CD14-positive monocyte (primary cell): Measurements from ENCODE around the gene HECTD1. TPM values are rescaled to one million over a fixed set of nuclear protein-coding genes. Genes with fewer than 3 reads are reported as not detected.

Experiments used
- DNase-seq, 3 donors: peaks; one replicate each; pipeline ENCODE4 v3.0.0-alpha.2; 2011 to 2022
- H2AFZ ChIP-seq: 2 replicates; pipeline ENCODE4 v1.6.0; 2012; ENCODE audit warnings: mild to moderate bottlenecking, low read depth, low read length, inconsistent platforms; ENCODE audit not compliant: insufficient read depth, poor library complexity, severe bottlenecking
- H3K27ac ChIP-seq, 2 donors: 1 replicate in 1 of 2; 2 replicates in 1 of 2; pipeline ENCODE4 v1.5.1; 2012 to 2013; ENCODE audit warnings: low read length in 2 of 2, control low read depth in 1 of 2, inconsistent platforms in 1 of 2, low read depth in 1 of 2, mild to moderate bottlenecking in 1 of 2
- H3K27me3 ChIP-seq, 2 donors: one replicate each; pipeline versions ENCODE4 v1.6.0 to v1.6.1; 2011 to 2013; ENCODE audit warnings: low read length in 2 of 2; ENCODE audit not compliant: control insufficient read depth in 2 of 2, insufficient read depth in 2 of 2
- H3K36me3 ChIP-seq, 2 donors: replicated peaks in 1 of 2; 1 replicate in 1 of 2; 2 replicates in 1 of 2; pipeline versions ENCODE4 v1.5.1 to v1.6.1; 2012 to 2013; ENCODE audit warnings: low read length in 2 of 2, control low read depth in 1 of 2, inconsistent platforms in 1 of 2, mild to moderate bottlenecking in 1 of 2; ENCODE audit not compliant: insufficient read depth in 2 of 2, control insufficient read depth in 1 of 2
- H3K4me1 ChIP-seq, 2 donors: 1 replicate in 1 of 2; 2 replicates in 1 of 2; pipeline versions ENCODE4 v1.5.1 to v1.6.1; 2012 to 2013; ENCODE audit warnings: low read length in 2 of 2, control low read depth in 1 of 2, inconsistent platforms in 1 of 2, mild to moderate bottlenecking in 1 of 2, moderate library complexity in 1 of 2; ENCODE audit not compliant: insufficient read depth in 2 of 2, control insufficient read depth in 1 of 2
- H3K4me2 ChIP-seq: replicated peaks from 2 replicates; pipeline ENCODE3; 2012; ENCODE audit warnings: low read length, moderate library complexity, mild to moderate bottlenecking; ENCODE audit not compliant: poor library complexity, severe bottlenecking; ENCODE audit errors: extremely low read depth
- H3K4me3 ChIP-seq, 3 experiments: fragments of 200-600 bp in 1 of 3; sonication (generic) in 1 of 3; replicated peaks in 1 of 3; 1 replicate in 2 of 3; 2 replicates in 1 of 3; pipeline ENCODE4 v1.5.1; 2011 to 2013; ENCODE audit warnings: low read length in 3 of 3, mild to moderate bottlenecking in 3 of 3, control low read depth in 2 of 3, low read depth in 2 of 3, inconsistent platforms in 1 of 3, moderate library complexity in 1 of 3
- H3K79me2 ChIP-seq: 2 replicates; pipeline ENCODE4 v1.6.0; 2012; ENCODE audit warnings: mild to moderate bottlenecking, control low read depth, inconsistent platforms, low read length, moderate library complexity; ENCODE audit not compliant: insufficient read depth
- H3K9ac ChIP-seq: 2 replicates; pipeline ENCODE4 v1.6.0; 2017; ENCODE audit warnings: low read length, mild to moderate bottlenecking; ENCODE audit not compliant: insufficient read depth, poor library complexity, severe bottlenecking
- H3K9me3 ChIP-seq, 2 donors: replicated peaks in 1 of 2; 1 replicate in 1 of 2; 2 replicates in 1 of 2; pipeline versions ENCODE4 v1.5.1 to v1.6.1; 2012 to 2013; ENCODE audit warnings: low read length in 2 of 2, control low read depth in 1 of 2; ENCODE audit not compliant: control insufficient read depth in 1 of 2, insufficient read depth in 1 of 2
- H4K20me1 ChIP-seq: 2 replicates; pipeline ENCODE4 v1.6.0; 2012; ENCODE audit warnings: mild to moderate bottlenecking, low read length, control low read depth, moderate library complexity; ENCODE audit not compliant: insufficient read depth
- H3K27ac Mint-ChIP-seq, 7 donors: one replicate each; pipeline ENCODE4 v1.8.0; 2020; ENCODE audit warnings: mild to moderate bottlenecking in 7 of 7, mixed read lengths in 7 of 7, moderate library complexity in 6 of 7, inconsistent platforms in 2 of 7
- H3K27me3 Mint-ChIP-seq, 3 donors: one replicate each; pipeline ENCODE4 v1.8.0; 2021 to 2022; ENCODE audit warnings: low read depth in 3 of 3, mild to moderate bottlenecking in 3 of 3, mixed read lengths in 3 of 3, moderate library complexity in 3 of 3, inconsistent platforms in 1 of 3
- H3K36me3 Mint-ChIP-seq, 2 donors: one replicate each; pipeline ENCODE4 v1.8.0; 2020; ENCODE audit warnings: mixed read lengths in 2 of 2, inconsistent platforms in 1 of 2, mild to moderate bottlenecking in 1 of 2
- H3K4me1 Mint-ChIP-seq: one replicate; pipeline ENCODE4 v1.8.0; 2020; ENCODE audit warnings: mild to moderate bottlenecking, mixed read lengths
- H3K4me3 Mint-ChIP-seq, 2 donors: one replicate each; pipeline ENCODE4 v1.8.0; 2020; ENCODE audit warnings: mild to moderate bottlenecking in 2 of 2, mixed read lengths in 2 of 2, moderate library complexity in 1 of 2
- H3K9me3 Mint-ChIP-seq, 7 donors: one replicate each; pipeline ENCODE4 v1.8.0; 2020 to 2022; ENCODE audit warnings: mixed read lengths in 7 of 7, mild to moderate bottlenecking in 6 of 7, moderate library complexity in 6 of 7, inconsistent platforms in 2 of 7
- CTCF ChIP-seq: fragments of 200-600 bp; IDR thresholded peaks from one replicate; pipeline ENCODE4 v1.8.0; 2022; ENCODE audit warnings: antibody characterized with exemption, mild to moderate bottlenecking
- WGBS: methylation state at CpG from one replicate; pipeline ENCODE4 v1.1.5; 2013; ENCODE audit warnings: missing lambda C conversion rate; ENCODE audit not compliant: insufficient coverage; 5-methylcytosine and 5-hydroxymethylcytosine counted together
- intact Hi-C, 2 donors: fragments of 100-400 bp; cut with micrococcal nuclease; formaldehyde crosslinking; loops; one replicate each; pipeline versions ENCODE4 v1.15.0 to v1.15.1; 2023
- polyA plus RNA-seq, 3 donors: library from polyadenylated mRNA; depleted of rRNA in 1 of 3; unstranded in 2 of 3; stranded (reverse) in 1 of 3; fragments of 300-500 nt in 2 of 3; fragments of >200 nt in 1 of 3; fragmentation: Illumina TruSeq in 2 of 3; gene quantifications; 1 replicate in 2 of 3; 2 replicates in 1 of 3; pipeline ENCODE4 v1.2.3, GENCODE V29; 2012 to 2021

HECTD1 gene
- polyA plus RNA-seq, 3 donors = 12.7 to 55.9 (median 21.5) TPM

DNA sequence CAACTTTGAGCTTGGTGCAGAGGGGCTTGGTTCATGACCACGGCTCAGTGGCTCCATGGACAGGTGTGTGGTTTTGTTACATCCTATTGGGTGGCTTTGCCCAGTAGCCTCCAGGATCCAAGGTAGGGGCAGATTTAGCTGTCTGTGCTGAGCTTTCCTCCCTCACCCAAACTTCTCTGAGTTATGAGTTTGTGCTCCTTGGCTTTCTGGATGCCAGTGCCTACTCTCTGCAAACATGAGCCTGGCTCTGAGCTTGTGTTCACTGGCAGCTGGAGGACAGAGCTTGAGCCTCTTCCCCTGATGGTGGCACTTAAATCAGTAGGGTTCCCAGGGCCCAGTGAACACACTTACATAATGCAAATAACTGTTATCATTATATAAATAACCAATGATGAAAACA, 45.3 kb upstream of the HECTD1 start:
- H3K4me2 ChIP-seq = no peak overlapping the region
- TF ChIP-seq CTCF = no peak
- peaks cover 0 to 2% (median 0%) of the 10 kb centered on the region in 7 donors for H3K9me3 Mint-ChIP-seq
- no peak overlapping the region for H3K27ac ChIP-seq
- no peaks in the 10 kb centered on the region for H3K27me3 ChIP-seq
- H3K4me1 ChIP-seq = peaks cover 5 to 9% of the 10 kb centered on the region in 2 donors
- no peak overlapping the region for H3K4me3 ChIP-seq
- no peaks in the 10 kb centered on the region for H3K36me3 ChIP-seq
- DNase-seq = no peak
- H3K27me3 Mint-ChIP-seq = no peaks in the 10 kb centered on the region
- H3K4me1 Mint-ChIP-seq = peaks cover 14% of the 10 kb centered on the region
- no peak overlapping the region for H3K9ac ChIP-seq
- H3K27ac Mint-ChIP-seq = no peak overlapping the region
- H2AFZ ChIP-seq = no peak overlapping the region
- H3K9me3 ChIP-seq = no peaks in the 10 kb centered on the region
- no peak overlapping the region for H3K4me3 Mint-ChIP-seq
- H3K79me2 ChIP-seq = no peaks in the 10 kb centered on the region
- no peaks in the 10 kb centered on the region for H4K20me1 ChIP-seq
- intact Hi-C loops = no loop called here
- 100% methylated on average over 1 of the region's 1 CpG for WGBS
- no peaks in the 10 kb centered on the region for H3K36me3 Mint-ChIP-seq

DNA sequence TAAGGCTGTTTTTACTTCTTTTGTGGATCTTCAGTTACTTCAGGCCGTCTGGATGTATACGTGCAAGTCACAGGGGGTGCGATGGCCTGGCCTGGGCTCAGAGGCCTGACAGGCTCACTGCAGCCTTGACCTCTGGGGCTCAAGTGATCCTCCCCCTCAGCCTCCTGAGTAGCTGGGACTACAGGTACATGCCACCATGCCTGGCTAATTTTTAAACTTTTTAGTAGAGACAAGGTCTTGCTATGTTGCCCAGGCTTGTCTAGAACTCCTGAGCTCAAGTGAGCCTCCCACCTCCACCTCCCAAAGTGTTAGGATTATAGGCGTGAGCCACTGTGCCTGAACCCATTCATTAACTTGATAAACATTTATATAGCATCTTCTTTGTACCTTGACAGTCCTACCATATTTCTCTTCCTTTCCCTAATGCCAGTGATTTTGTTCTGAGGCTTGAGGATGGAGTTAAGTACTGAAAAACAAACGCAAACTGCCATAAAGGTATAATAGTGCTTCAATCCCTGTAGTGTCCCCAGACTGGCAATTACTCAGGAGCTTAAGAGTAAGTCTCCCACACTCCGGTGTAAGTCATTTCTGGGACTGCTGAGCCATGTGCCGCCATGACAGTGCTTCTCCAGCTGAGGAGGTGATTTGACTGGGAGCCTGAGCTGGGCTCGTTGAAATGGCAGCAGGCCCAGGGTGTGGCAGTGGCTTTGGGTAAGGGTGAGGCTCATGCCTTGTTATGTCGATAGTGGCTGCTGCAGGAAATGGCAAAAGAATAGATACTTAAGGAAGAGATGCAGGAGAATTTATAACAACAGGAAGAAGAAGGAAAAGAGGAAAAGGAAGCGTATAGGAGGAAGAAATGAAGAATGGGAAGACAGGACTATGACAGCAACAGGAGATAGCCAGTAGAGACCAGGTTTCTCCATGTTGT, 43.7 kb upstream of the HECTD1 start:
- H3K79me2 ChIP-seq = no peaks in the 10 kb centered on the region
- intact Hi-C loops = no loop called here
- H3K27ac ChIP-seq = no peak overlapping the region
- H4K20me1 ChIP-seq = no peaks in the 10 kb centered on the region
- Mint-ChIP-seq H3K27me3 (no peaks in the 10 kb centered on the region), H3K9me3 (peaks cover 0 to 2% (median 0%) of the 10 kb centered on the region in 7 donors), H3K4me1 (peaks cover 14% of the 10 kb centered on the region), H3K27ac (peak overlapping the region in 1 of 7 donors; percentile 27), H3K36me3 (no peaks in the 10 kb centered on the region), H3K4me3 (no peak overlapping the region)
- H3K36me3 ChIP-seq = no peaks in the 10 kb centered on the region
- peaks cover 0 to 5% of the 10 kb centered on the region in 2 donors for H3K4me1 ChIP-seq
- H2AFZ ChIP-seq = no peak overlapping the region
- H3K9me3 ChIP-seq = no peaks in the 10 kb centered on the region
- no peak overlapping the region for H3K4me3 ChIP-seq
- H3K9ac ChIP-seq = no peak overlapping the region
- H3K4me2 ChIP-seq = no peak overlapping the region
- no peaks in the 10 kb centered on the region for H3K27me3 ChIP-seq
- no peak for DNase-seq
- 36% methylated on average over 5 of the region's 10 CpGs for WGBS
- TF ChIP-seq CTCF = no peak
